HG02885 (cell line): ENCODE data around the gene LYZL2.
"Not testable (repeated sequence)": the region's sequence is repeated elsewhere in the genome, so short reads cannot be mapped to it uniquely, and the experiment has no call there.

Experiments
- ATAC-seq: cut with Tn5 transposase; IDR thresholded peaks from one replicate; pipeline ENCODE4 v1.9.1; 2021; ENCODE audit warnings: mild to moderate bottlenecking; ENCODE audit not compliant: unreplicated experiment, poor library complexity

The LYZL2 gene

GRCh38 chr10:30596493-30597432 lies 32.8 kb downstream of the LYZL2 start:
- not testable (repeated sequence) for ATAC-seq

- no peak for ATAC-seq
These were observed 33.5 kb downstream of the LYZL2 start for GRCh38 chr10:30596013-30596412.

DNA sequence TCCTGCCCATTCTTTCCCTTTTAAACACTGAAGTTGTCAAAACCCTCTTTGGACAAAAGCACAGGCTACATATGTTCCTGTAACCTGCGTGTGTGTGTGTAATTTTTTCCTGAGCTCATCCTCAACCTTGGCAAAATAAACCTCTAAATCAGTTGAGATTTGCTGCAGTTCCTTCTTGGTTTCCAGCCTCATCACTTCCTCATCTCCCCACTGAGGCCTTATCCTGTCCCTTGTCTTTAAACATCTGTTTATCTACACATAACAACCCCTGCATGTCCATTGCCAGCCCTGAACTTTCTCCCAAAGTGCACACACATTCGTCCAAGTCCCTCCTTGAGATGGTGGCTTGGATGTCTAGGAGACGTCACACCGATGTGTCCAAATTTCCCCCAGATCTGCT lies 35.5 kb downstream of the LYZL2 start:
- no peak for ATAC-seq

DNA sequence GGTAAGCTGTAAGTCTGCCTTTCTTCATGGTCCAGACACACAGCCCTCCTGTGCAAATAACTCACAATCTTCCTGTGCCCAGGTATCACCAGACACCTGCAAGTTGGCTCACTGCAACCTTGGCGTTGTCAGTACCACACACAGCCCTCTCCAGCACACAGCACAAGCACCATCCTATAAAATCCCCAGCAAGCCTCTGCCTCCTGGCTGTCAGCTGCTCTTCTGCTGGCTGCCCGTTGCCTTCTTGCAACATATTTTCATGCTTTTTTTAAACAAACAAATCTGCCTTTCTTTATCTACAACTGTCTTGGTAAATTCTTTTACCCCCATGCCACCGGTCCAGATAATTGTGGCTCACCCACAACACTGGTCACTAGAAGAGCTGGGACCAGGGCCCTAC lies 36.8 kb downstream of the LYZL2 start:
- not testable (repeated sequence) for ATAC-seq

GRCh38 chr10:30591249-30591670 lies 38.3 kb downstream of the LYZL2 start:
- no peak for ATAC-seq

- no peak for ATAC-seq
These were observed 40.1 kb downstream of the LYZL2 start for GRCh38 chr10:30589441-30589840.

- peak; percentile 86 for ATAC-seq
These were observed 42.0 kb downstream of the LYZL2 start for GRCh38 chr10:30587522-30588031.

DNA sequence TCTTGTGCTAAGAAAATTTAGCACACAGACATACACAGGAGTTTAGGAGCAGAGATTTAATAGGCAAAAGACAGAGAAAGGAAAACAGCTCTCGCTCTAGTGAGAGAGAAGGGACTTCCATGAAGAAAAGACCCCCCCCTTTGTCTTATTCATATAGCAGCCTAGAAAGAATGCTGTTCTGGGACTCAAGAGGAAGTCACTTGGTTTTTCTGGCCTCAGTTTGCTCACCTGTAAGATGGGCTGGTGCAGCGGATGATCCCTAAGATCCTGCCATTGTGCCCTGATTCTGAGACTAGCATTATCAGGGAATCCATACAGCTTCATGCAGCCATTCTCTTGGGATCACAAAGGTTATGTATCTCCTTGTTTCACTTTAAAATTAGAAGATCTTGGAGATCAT lies 42.7 kb downstream of the LYZL2 start:
- no peak for ATAC-seq

DNA sequence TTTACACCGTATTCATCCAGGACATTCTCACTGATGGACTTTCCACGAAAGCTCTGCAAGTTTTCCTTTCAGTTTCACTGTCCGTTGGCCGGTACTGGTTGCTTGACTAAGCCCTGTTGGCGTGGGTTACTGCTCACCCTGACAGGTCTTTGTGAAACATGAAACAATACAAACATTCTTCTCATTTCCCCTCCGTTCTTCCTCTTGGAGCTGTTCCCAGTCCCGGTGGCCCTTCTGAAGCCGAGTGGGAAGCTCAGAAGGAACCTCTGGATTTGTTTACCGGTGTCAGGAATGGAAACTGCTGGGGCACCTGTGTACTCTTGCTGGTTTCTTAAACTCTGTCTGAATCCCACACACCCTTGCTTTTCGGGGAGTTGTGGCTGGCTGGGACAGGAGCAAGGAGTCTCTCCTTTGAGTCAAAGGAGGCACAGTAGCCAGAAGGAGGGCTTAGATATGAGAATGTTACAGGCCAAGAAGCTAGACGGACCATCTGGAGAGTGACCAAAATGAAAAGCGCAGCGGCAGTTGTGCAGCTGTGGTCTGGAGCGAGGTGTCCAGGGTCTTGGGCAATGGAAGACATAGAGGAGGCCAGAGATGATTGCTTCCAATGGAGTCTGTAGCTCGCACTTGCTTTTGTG lies 45.7 kb downstream of the LYZL2 start:
- peak; percentile 71 for ATAC-seq

DNA sequence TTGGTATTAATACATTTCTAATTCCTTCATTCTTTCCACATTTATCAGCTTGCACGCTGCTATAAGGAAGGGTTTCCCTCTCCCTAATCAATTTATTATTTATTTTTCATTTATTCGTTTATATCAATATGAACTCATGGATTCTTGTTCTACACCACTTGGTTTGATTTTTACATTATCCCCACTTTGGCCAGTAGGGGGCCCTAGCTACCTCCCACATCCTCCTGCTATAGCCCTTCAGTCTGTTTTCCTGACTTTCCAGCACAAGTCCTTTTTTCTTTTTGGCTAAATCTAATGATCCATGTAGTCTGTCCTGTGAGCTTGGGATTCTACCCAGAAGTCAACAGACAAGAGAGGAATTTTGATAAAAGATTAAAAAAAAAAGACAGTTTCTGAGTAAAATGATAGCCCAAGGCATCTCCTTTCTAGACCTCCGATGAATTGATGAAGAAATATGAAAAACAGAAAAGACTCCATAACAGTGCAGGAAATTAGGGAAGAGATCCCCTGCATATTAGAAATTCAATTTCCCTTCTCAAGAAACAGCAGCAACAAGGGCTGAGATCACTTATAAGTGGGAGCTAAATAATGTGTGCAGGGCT lies 47.7 kb downstream of the LYZL2 start:
- ATAC-seq: no peak

- ATAC-seq: no peak
These were observed 48.9 kb downstream of the LYZL2 start for GRCh38 chr10:30580676-30581075.

DNA sequence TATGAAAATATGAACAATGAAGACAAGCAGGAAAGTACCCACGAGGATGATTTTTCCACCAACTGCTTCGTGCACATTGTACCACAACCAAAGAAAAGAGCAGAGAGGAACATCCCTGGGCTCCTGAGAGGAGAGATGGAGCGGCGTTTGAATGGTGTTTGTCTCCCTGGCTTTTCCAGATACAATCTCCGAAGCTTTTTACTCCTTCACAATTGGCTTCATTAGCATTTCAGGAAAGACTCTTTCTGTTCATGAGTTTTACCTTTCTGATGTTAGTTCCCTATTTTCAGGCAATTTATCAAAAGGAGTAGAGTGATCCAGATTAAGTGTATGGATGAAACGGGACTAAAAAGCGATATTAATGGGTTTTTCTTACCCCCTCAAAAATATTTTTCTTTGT lies 49.3 kb downstream of the LYZL2 start:
- no peak for ATAC-seq

DNA sequence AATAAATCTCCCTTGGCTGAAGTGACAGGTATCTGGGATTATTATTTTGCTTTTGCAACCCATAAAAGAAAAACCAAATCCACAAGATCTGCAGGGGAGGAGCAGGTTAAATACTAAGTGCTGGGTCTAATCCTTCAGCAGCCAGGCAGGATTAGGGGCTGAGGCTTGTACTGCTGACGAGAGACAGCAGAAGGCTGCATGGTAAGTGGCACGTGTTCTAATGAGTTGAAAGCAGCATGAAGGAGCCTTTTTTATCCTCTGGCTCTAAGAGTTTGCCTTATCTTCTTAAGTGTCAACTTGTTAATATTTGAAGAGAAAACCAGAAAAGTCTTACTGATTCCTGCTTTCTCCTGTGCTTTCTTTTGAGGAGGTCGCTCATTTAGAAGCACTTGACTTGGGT lies 50.0 kb downstream of the LYZL2 start:
- no peak for ATAC-seq

GRCh38 chr10:30577048-30577447 lies 52.5 kb downstream of the LYZL2 start:
- no peak for ATAC-seq

DNA sequence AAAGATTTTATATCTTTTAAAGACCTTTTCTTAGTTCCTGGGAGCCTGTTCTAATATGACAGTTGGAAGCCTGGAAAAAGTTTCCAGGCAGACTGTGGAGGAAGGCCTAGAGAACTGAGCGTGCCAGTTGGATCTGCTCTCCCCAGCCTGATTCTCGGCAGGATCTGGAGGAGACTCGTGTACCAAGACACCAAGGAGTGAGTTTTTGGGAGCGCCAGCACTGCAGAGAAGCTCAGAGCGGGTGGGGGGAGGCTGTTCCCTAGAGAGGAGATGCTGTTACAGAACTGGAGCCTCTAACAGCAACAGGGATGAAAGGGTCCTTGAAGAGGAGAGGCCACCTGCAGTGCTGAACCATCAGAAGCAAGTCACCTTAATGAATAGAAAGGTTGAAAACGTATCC lies 52.9 kb downstream of the LYZL2 start:
- ATAC-seq: no peak

DNA sequence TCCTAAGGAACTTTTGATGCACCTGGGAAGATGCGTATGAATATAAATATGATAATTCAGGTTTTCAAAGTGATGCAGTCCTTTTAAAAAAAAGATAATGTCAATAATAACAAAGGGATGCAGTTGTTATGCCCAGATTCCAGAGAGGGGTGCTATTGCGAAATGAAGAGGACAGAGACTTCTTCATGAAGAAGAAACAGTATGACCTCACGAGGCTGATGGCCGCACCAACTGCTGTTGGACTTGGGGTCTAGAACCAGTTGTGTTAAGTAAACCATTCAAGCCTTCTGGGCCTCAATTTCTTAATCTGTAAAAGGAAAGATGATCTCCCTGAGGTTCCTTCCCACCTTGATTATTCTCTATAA lies 55.1 kb downstream of the LYZL2 start:
- no peak for ATAC-seq

DNA sequence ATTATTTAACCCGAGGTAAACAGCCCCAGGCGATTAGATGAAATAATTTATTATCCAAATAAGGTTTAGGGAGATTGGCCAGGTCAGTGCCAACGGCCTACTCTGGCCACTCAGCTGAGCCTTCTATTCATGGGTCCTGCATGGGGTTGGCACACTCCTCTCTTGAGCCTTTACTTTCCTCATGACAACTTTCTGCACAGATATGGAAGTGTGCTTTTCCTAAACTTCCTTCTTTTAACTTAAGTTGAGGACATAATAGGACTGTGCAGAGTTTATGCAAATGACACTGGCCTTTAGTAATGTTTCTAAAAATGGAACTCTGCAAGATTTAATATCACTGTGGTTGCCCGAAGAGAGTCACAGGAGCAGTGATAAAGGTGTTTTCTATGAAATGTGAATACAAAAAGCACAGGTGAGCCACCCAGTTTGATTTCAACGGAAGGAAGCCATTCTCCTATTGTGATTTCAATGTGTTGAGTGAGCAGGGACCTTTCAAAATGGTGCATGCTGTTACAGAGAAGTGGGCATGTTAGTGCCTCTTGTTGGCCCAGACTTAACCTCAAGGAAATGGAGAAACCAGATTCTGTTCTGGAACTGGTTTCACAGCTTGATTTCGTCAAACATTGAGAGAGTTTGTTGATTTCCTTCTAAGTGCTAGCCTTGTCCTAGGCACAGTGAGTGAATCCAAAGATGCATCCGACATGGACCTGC lies 55.7 kb downstream of the LYZL2 start:
- no peak for ATAC-seq

GRCh38 chr10:30565449-30565848 lies 64.1 kb downstream of the LYZL2 start:
- ATAC-seq: no peak

DNA sequence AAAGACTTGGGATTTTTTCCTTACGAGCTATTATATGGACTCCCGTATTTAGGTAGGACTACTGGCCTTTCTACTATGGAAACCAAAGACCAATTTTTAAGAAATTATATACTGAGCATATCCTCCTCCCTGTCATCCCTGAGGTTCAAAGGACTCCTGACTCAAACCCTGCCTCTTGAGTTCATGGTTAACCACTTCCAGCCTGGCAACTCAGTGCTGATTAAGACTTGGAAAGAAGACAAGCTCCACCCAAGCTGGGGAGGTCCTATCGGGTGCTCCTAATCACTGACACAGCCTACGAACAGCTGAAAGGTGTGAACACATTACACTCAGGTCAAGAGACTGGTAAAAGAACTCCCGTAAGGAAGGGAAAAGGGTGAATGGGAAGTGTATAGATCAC lies 66.8 kb downstream of the LYZL2 start:
- no peak for ATAC-seq
